ENCODE measurements around the gene TPM2.

- TF ChIP-seq CTCF (IDR thresholded peaks at IDR 0.05; ENCODE audit: insufficient read depth, low read length, poor library complexity, severe bottlenecking) = no peak
- TF ChIP-seq EZH2phosphoT487 (conservative IDR thresholded peaks at IDR 0.05; ENCODE audit: low read length) = no peak
Observed at GRCh38 chr9:35731415-35732184, 41.9 kb upstream of the TPM2 start.
